Kidney epithelial cell (primary cell): ENCODE results near the gene ARL17A. TPM values are rescaled to one million over a fixed set of nuclear protein-coding genes. Genes with fewer than 3 reads are reported as not detected.
"Not testable (repeated sequence)": the region's sequence is repeated elsewhere in the genome, so short reads cannot be mapped to it uniquely, and the experiment has no call there.

ENCODE experiments used
- DNase-seq: peaks from one replicate; pipeline ENCODE4 v3.0.0-alpha.2; 2010; ENCODE audit warnings: low read depth
- H3K27me3 ChIP-seq: 2 replicates; pipeline ENCODE4 v1.6.0; 2011; ENCODE audit warnings: low read length; ENCODE audit not compliant: control insufficient read depth, insufficient read depth
- H3K36me3 ChIP-seq: 2 replicates; pipeline ENCODE4 v1.5.1; 2011; ENCODE audit warnings: low read length; ENCODE audit not compliant: control insufficient read depth, insufficient read depth
- H3K4me3 ChIP-seq: 2 replicates; pipeline ENCODE4 v1.5.1; 2011; ENCODE audit warnings: low read depth, mild to moderate bottlenecking, control low read depth, low read length
- total RNA-seq: library from RNA; depleted of rRNA; stranded (reverse); fragments of >200 nt; gene quantifications from 2 replicates; pipeline ENCODE4 v1.2.3, GENCODE V29; 2015

Gene ARL17A
- total RNA-seq, 1 donor from 2014 or later: 4.3 TPM

GRCh38 chr17:46590157-46591146 is 11.0 kb upstream of the ARL17A start, which contains the start of gene NSF:
TSS of gene NSF (plus strand) at chr17:46590669. CDS start at chr17:46590776, 107 bp downstream.
- H3K4me3 ChIP-seq, H3K27me3 ChIP-seq, DNase-seq, H3K36me3 ChIP-seq: not testable (repeated sequence)

GRCh38 chr17:46585444-46585843 is 6.0 kb upstream of the ARL17A start:
- not testable (repeated sequence) for H3K27me3 ChIP-seq, H3K4me3 ChIP-seq, DNase-seq

GRCh38 chr17:46580082-46580481 is 591 bp upstream of the ARL17A start:
- H3K4me3 ChIP-seq, DNase-seq: not testable (repeated sequence)

More at GRCh38 chr17:46585444-46585843, 6.0 kb upstream of the ARL17A start:
- not testable (repeated sequence) for H3K36me3 ChIP-seq

GRCh38 chr17:46571796-46572195 is 7.7 kb downstream of the ARL17A start:
- DNase-seq, H3K36me3 ChIP-seq, H3K4me3 ChIP-seq, H3K27me3 ChIP-seq: not testable (repeated sequence)

More at GRCh38 chr17:46580082-46580481, 591 bp upstream of the ARL17A start:
- not testable (repeated sequence) for H3K27me3 ChIP-seq, H3K36me3 ChIP-seq

GRCh38 chr17:46566980-46567379 is 12.5 kb downstream of the ARL17A start:
- not testable (repeated sequence) for H3K27me3 ChIP-seq, DNase-seq, H3K36me3 ChIP-seq, H3K4me3 ChIP-seq

- not testable (repeated sequence) for H3K27me3 ChIP-seq, DNase-seq, H3K4me3 ChIP-seq, H3K36me3 ChIP-seq
Observed at GRCh38 chr17:46566284-46566683, 13.2 kb downstream of the ARL17A start.

GRCh38 chr17:46560048-46560447 is 19.4 kb downstream of the ARL17A start:
- not testable (repeated sequence) for H3K27me3 ChIP-seq, H3K4me3 ChIP-seq, H3K36me3 ChIP-seq, DNase-seq

- H3K4me3 ChIP-seq, H3K27me3 ChIP-seq, H3K36me3 ChIP-seq, DNase-seq: not testable (repeated sequence)
Observed at GRCh38 chr17:46559155-46559554, 20.3 kb downstream of the ARL17A start.

- H3K4me3 ChIP-seq, H3K27me3 ChIP-seq, H3K36me3 ChIP-seq, DNase-seq: not testable (repeated sequence)
Observed at GRCh38 chr17:46548607-46549006, 30.9 kb downstream of the ARL17A start.

GRCh38 chr17:46534716-46535115 is 44.8 kb downstream of the ARL17A start:
- not testable (repeated sequence) for H3K27me3 ChIP-seq, H3K36me3 ChIP-seq, DNase-seq, H3K4me3 ChIP-seq

- H3K27me3 ChIP-seq, DNase-seq, H3K4me3 ChIP-seq, H3K36me3 ChIP-seq: not testable (repeated sequence)
Observed at GRCh38 chr17:46512168-46512567, 67.3 kb downstream of the ARL17A start, which contains the start of gene LRRC37A2. TSS of gene LRRC37A2 (plus strand) at chr17:46512468. CDS start at chr17:46512713, 245 bp downstream.

- H3K27me3 ChIP-seq, DNase-seq, H3K36me3 ChIP-seq, H3K4me3 ChIP-seq: not testable (repeated sequence)
Observed at GRCh38 chr17:46505896-46506295, 73.6 kb downstream of the ARL17A start.

GRCh38 chr17:46499437-46500139 is 79.9 kb downstream of the ARL17A start:
- H3K4me3 ChIP-seq, DNase-seq, H3K27me3 ChIP-seq, H3K36me3 ChIP-seq: not testable (repeated sequence)

- not testable (repeated sequence) for H3K27me3 ChIP-seq, DNase-seq, H3K36me3 ChIP-seq, H3K4me3 ChIP-seq
Observed at GRCh38 chr17:46492021-46492420, 87.5 kb downstream of the ARL17A start.
